ENCODE results near the gene EYS.
A peak's percentile ranks its signal among the peaks of the same experiment; 100 is the strongest.

EYS gene

DNA sequence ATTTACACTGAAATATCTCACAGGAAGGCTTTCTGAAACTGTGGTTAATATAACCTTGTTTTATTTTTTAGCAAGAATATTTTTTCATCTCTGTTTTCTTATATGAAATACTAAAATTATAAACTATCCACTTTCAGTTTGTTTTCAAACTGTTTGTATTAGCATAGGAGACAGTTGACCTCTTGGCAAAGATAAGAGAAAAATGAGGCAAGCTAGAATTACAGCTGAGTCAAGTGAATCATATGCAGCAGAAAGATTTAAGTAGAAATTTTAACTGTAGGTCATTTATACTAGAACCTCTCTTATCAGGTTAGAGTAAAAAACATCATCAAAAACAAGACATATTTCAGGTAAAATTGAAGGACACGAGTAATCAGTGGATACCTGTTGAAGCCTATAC lies 1278.8 kb downstream of the EYS start:
- DNase-seq: no peak

DNA sequence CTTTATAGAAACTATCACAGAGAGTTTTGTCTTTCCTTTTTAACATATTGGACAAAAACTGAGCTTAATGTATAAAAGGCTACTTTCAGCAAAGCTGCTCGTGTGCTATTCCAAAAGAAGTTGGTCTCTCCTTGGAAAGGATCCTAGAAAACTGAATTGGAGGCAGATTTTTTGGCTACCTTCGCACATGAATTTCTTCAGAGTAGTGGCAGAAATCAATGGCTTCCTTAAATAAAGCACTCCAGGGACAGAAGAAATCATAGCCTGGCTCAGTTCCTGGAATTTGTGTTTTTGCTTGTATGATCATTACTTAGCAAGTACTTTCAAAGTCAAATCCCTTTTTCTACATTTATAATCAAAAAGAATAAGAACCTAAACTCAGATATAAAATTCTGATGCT lies 1291.1 kb downstream of the EYS start:
- DNase-seq: peak; percentile 23

DNA sequence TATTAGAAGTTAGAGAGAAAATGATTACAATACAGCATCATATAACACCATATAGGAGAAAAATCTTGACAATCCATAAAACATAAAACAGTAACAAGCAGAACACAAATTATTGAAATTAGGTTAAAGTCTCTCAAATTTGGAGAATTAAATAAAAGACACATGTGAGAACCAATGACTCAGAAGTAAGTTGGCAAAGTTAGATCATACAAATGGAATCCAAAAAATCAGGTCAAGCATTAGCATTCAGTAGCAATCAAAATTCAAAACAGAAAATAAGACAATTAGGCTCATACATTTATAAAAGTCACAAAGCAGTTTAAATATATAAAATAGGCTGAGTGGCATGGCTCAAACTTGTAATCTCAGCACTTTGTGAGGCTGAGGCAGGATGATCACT lies 1295.8 kb downstream of the EYS start:
- peak; percentile 27 for DNase-seq

GRCh38 chr6:64409948-64410347 lies 1297.1 kb downstream of the EYS start:
- no peak for DNase-seq

GRCh38 chr6:64404396-64404795 lies 1302.6 kb downstream of the EYS start:
- no peak for DNase-seq

DNA sequence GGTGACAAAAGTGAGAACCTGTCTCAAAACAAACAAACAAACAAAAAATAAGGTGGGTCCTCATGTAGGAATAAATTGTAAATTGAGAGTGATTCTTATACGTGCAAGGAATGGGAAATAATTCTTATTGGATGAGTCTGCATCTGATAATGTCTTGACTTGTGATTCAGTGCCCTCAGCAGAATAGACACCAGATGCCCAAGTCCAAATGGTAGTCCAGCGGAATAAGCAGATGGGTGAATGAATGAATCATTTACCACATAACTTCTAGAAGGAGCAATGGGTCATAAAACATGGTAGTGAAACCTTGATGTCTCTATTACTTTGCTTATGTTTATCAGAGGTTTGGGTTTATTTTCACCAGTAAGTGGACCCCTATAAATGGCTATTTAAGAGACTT lies 1323.7 kb downstream of the EYS start:
- no peak for DNase-seq

GRCh38 chr6:64376394-64376793 lies 1330.6 kb downstream of the EYS start:
- DNase-seq: peak; percentile 2

DNA sequence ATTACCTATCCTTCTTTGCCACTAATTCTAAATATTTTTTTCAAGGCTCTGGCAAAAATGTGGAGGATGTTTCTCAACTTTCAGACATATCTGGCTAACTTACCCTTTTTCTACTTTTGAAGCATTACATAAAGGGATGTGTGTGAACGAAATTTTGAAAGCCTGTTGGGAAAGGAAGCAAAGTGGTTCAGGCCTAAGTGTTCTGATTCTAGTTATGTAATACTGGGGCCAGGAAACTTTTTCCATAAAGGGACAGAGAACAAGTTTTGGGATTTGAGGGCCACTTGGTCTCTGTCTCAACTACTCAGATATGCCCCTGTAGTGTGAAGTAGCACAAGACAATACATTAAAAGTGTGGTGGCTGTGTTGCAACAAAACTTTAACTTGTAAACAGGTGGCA lies 1349.6 kb downstream of the EYS start:
- no peak for DNase-seq

DNA sequence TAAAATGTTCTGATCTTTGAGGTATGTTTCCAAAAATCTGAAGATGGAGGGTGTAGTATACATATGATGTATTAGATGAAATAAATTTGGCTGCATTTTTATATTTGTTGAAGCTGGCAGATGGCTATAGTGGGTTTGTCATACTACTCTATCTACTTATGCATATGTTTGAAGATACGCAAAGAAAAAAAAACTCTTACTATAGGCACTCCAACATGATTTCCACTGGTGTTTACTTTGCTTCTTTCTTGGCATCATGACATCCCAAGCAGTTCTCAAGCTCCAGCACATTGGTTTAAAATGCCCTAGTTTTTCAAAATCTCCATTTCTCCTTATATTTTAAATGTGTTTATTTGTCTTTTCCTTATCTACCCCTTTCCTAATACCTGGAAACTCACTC lies 1359.6 kb downstream of the EYS start:
- DNase-seq: no peak

GRCh38 chr6:64335195-64335594 lies 1371.8 kb downstream of the EYS start:
- DNase-seq: no peak

GRCh38 chr6:64334636-64335035 lies 1372.4 kb downstream of the EYS start:
- peak; percentile 2 for DNase-seq

DNA sequence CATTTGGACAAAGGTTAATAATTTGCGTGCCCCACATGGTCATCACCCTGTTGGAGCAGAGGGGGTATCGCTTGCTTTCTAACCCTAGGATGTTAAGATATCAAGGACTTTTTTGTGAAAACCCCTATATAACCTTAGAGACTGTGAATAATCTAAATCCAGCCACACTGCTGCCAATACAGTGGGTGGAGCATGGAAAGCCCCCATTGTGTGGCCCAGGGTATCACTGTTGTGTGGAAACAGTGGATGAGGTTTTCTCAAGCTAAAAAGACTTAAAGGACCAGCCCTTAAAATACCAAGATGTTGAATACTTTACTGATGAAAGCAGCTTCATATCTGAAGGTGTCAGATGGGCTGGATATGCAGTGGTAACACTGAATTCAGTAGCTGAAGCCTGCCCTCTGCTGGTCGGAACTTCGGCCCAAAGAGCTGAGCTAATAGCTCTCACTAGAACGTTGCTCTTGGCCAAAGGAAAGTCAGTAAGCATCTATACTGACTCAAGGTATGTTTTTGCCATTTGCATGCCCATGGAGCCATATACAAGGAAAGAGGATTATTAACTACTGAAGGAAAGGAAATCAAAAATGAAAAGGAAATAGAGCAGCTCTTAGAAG lies 1376.2 kb downstream of the EYS start:
- peak; percentile 64 for DNase-seq

DNA sequence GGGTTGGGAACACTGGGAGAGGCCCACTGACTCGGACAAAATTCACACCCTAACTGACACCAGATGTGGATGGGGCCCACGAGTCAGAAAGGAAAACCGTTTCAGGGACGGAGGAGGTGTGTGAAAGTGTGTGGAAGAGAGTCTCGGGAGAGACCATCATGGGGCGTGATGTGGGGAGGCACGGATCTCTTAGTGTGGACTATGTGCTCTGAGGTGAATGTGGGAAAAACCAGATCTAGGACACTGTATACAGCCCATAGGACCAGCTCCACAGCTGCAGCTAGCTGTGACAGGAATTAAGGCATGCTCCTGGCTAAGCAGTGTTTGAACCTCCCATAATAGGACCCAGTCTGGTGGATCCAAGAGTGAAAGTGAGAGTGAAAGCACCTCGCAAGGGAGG lies 1380.1 kb downstream of the EYS start:
- DNase-seq: no peak

GRCh38 chr6:64325093-64325492 lies 1381.9 kb downstream of the EYS start:
- no peak for DNase-seq

- no peak for DNase-seq
Measured at GRCh38 chr6:64310214-64310613, 1396.8 kb downstream of the EYS start.

- DNase-seq: no peak
Measured at GRCh38 chr6:64301307-64302236, 1405.5 kb downstream of the EYS start.

- no peak for DNase-seq
Measured at GRCh38 chr6:64299176-64299575, 1407.8 kb downstream of the EYS start.

DNA sequence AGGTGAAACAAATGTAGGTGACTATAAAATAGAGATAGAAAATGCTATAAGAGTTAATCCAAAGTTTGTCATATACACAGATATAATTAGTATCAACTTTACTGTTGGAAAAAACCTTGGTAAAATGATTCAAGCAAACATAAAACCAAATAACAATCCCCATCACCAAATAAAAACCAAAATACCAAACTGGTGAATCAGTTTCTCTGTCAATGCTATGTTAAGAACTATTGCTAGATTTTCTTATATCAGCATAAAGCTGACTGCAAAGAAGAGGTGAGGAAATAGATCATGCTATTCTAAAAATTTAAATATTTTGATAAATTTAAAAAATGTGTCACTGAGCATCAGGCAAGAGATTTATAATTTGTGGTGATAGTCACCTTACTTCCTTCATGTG lies 1413.0 kb downstream of the EYS start:
- DNase-seq: peak; percentile 61

DNA sequence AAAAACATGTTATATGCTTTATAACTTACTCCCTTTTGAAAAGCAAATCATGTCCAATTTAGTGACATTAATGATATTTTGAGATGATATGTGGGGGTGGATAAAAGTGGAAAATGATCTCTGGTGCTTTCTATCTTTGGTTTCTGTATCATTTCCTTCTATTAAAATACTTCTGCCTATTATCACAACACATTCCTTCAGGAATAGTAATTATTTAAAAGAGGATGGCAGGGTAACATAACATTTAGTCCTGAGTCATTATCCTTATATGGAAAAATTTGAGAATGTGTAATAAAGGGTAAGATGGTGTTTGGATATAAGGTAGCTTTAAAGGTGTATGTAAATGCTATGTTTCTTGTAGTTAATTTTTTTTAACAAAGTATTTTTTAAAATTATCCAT lies 1413.7 kb downstream of the EYS start:
- peak; percentile 65 for DNase-seq

DNA sequence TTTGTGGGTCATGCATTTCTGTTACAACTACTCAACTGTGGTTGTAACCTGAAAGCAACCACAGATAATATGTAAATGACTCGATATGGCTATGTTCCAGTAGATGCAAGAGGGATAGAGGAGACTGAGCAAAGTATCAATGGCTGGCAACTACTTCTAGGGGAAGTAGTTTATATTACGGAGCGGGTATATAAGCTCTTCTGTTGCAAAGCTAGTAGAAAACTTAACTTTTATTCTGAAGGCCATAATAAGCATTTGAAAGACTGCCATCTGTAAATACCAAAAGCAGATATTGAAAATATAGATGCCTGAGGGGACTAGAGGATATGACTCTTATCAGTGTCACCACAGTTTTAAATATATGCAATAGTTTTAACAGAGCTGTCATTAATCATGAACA lies 1416.2 kb downstream of the EYS start:
- DNase-seq: peak; percentile 67

GRCh38 chr6:64289931-64290330 lies 1417.1 kb downstream of the EYS start:
- peak; percentile 8 for DNase-seq

DNA sequence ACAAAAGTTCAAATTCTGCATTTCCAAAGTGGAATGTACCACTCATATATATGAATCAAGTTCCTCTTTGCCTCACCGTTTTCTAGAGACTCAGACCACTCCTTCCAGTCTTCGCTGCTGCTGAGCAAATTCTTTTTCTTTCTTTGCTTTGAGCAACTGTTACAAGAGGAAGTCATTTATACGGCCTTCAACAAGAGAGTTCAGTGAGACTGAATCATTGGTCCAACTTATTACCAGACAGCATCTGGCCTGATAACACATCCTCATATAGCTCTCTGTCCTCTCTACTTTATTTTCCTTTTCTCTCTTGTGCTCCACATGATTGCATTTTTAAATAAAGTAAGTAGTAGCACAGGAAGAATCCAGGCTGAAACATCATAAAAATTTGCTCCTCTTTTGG lies 1418.7 kb downstream of the EYS start:
- peak; percentile 42 for DNase-seq

- DNase-seq: no peak
Measured at GRCh38 chr6:64281167-64281566, 1425.9 kb downstream of the EYS start.

- peak; percentile 47 for DNase-seq
Measured at GRCh38 chr6:64280569-64280968, 1426.5 kb downstream of the EYS start.

GRCh38 chr6:64270083-64270482 lies 1436.9 kb downstream of the EYS start:
- DNase-seq: peak; percentile 45

Measured in fibroblast of skin of right biceps (primary cell).